ELR (cell line): ENCODE results near the gene UMAD1.

Experiments used
- DNase-seq: peaks from one replicate; pipeline ENCODE4 v3.0.0-alpha.2; 2015; ENCODE audit warnings: low read depth

UMAD1 gene

GRCh38 chr7:7693881-7694280 lies 53.3 kb downstream of the UMAD1 start:
- peak; percentile 97 for DNase-seq

GRCh38 chr7:7694542-7694941 lies 54.0 kb downstream of the UMAD1 start:
- DNase-seq, result no peak

- no peak for DNase-seq
Observed at GRCh38 chr7:7695111-7695817, 54.7 kb downstream of the UMAD1 start.

- peak; percentile 76 for DNase-seq
Observed at GRCh38 chr7:7696458-7697119, 56.0 kb downstream of the UMAD1 start.

- DNase-seq, result no peak
Observed at GRCh38 chr7:7698930-7699329, 58.4 kb downstream of the UMAD1 start.

GRCh38 chr7:7699380-7699779 lies 58.8 kb downstream of the UMAD1 start:
- no peak for DNase-seq

GRCh38 chr7:7699970-7700369 lies 59.4 kb downstream of the UMAD1 start:
- DNase-seq, result peak; percentile 11

- no peak for DNase-seq
Observed at GRCh38 chr7:7701527-7701926, 61.0 kb downstream of the UMAD1 start.

GRCh38 chr7:7702826-7703225 lies 62.3 kb downstream of the UMAD1 start:
- no peak for DNase-seq

GRCh38 chr7:7703427-7703826 lies 62.9 kb downstream of the UMAD1 start:
- no peak for DNase-seq

- no peak for DNase-seq
Observed at GRCh38 chr7:7704867-7705266, 64.3 kb downstream of the UMAD1 start.

GRCh38 chr7:7705318-7705717 lies 64.8 kb downstream of the UMAD1 start:
- DNase-seq, result no peak

- DNase-seq, result no peak
Observed at GRCh38 chr7:7706101-7706511, 65.6 kb downstream of the UMAD1 start.

- no peak for DNase-seq
Observed at GRCh38 chr7:7706556-7707172, 66.1 kb downstream of the UMAD1 start.

GRCh38 chr7:7707246-7707645 lies 66.7 kb downstream of the UMAD1 start:
- no peak for DNase-seq

GRCh38 chr7:7707806-7708205 lies 67.3 kb downstream of the UMAD1 start:
- peak; percentile 4 for DNase-seq

GRCh38 chr7:7709291-7709690 lies 68.7 kb downstream of the UMAD1 start:
- DNase-seq, result no peak

- no peak for DNase-seq
Observed at GRCh38 chr7:7710469-7710868, 69.9 kb downstream of the UMAD1 start.

GRCh38 chr7:7713730-7714129 lies 73.2 kb downstream of the UMAD1 start:
- DNase-seq, result no peak

- DNase-seq, result no peak
Observed at GRCh38 chr7:7718492-7718891, 77.9 kb downstream of the UMAD1 start, which contains the start of gene RPA3. Gene RPA3 (minus strand): TSS chr7:7718607. CDS start chr7:7640418, 78,189 bp downstream.

- peak; percentile 80 for DNase-seq
Observed at GRCh38 chr7:7719236-7719635, 78.7 kb downstream of the UMAD1 start.

- DNase-seq, result no peak
Observed at GRCh38 chr7:7720193-7720592, 79.6 kb downstream of the UMAD1 start.
